ENCODE results near the gene ETV3L. TPM values are rescaled to one million over a fixed set of nuclear protein-coding genes. Genes with fewer than 3 reads are reported as not detected.

The ETV3L gene
- total and polyA plus RNA-seq, 3 donors from 2014 or later, result 0.16 TPM; not detected in 2

- H3K27me3 ChIP-seq, result no peaks in the 10 kb centered on the region
- H3K4me1 ChIP-seq, result peaks cover 4% of the 10 kb centered on the region
- H3K27ac ChIP-seq, result no peak overlapping the region
- intact Hi-C loops (cut with DNase I; ENCODE audit: low total_unique reads), result no loop called here
- no peaks in the 10 kb centered on the region for H3K9me3 ChIP-seq
- WGBS, 2 donors, result 70 to 80% methylated on average over 1 of the region's 1 CpG
- H3K4me3 ChIP-seq, result no peak overlapping the region
- DNase-seq, result no peak
- TF ChIP-seq POLR2A (IDR thresholded peaks at IDR 0.05), result no peak
- TF ChIP-seq CTCF (IDR thresholded peaks at IDR 0.05), result no peak
- no peaks in the 10 kb centered on the region for H3K36me3 ChIP-seq (ENCODE audit: low read depth, missing control alignments)
Observed at GRCh38 chr1:157144509-157144908, 44.9 kb upstream of the ETV3L start.

- DNase-seq, result no peak
- intact Hi-C loops (cut with DNase I; ENCODE audit: low total_unique reads), result no loop called here
- WGBS, 2 donors, result 76 to 80% methylated on average over 3 of the region's 3 CpGs
- TF ChIP-seq CTCF (IDR thresholded peaks at IDR 0.05), result no peak
- no peak for TF ChIP-seq POLR2A (IDR thresholded peaks at IDR 0.05)
- no peaks in the 10 kb centered on the region for H3K9me3 ChIP-seq
- no peak overlapping the region for H3K4me3 ChIP-seq
- no peak overlapping the region for H3K27ac ChIP-seq
- peaks cover 8% of the 10 kb centered on the region for H3K4me1 ChIP-seq
- no peaks in the 10 kb centered on the region for H3K36me3 ChIP-seq (ENCODE audit: low read depth, missing control alignments)
- H3K27me3 ChIP-seq, result no peaks in the 10 kb centered on the region
Observed at GRCh38 chr1:157142765-157143423, 43.3 kb upstream of the ETV3L start.

- Histone ChIP-seq H3K36me3 (ENCODE audit: low read depth, missing control alignments) (no peaks in the 10 kb centered on the region), H3K9me3 (no peaks in the 10 kb centered on the region), H3K4me1 (peaks cover 9% of the 10 kb centered on the region), H3K27ac (no peak overlapping the region), H3K27me3 (no peaks in the 10 kb centered on the region), H3K4me3 (no peak overlapping the region)
- 67 to 83% methylated on average over 2 of the region's 2 CpGs for whole genome bisulfite sequencing, 2 donors
- no peak for DNase-seq
- intact Hi-C loops (cut with DNase I; ENCODE audit: low total_unique reads), result no loop called here
- no peak for TF ChIP-seq POLR2A (IDR thresholded peaks at IDR 0.05)
- TF ChIP-seq CTCF (IDR thresholded peaks at IDR 0.05), result no peak
Observed at GRCh38 chr1:157142201-157142600, 42.6 kb upstream of the ETV3L start.

GRCh38 chr1:157141212-157141855 lies 41.7 kb upstream of the ETV3L start:
- H3K9me3 ChIP-seq, result no peaks in the 10 kb centered on the region
- no peaks in the 10 kb centered on the region for H3K27me3 ChIP-seq
- no peak overlapping the region for H3K27ac ChIP-seq
- TF ChIP-seq CTCF (IDR thresholded peaks at IDR 0.05) (no peak), POLR2A (IDR thresholded peaks at IDR 0.05) (no peak)
- no peak for DNase-seq
- H3K36me3 ChIP-seq (ENCODE audit: low read depth, missing control alignments), result no peaks in the 10 kb centered on the region
- H3K4me3 ChIP-seq, result no peak overlapping the region
- peaks cover 14% of the 10 kb centered on the region for H3K4me1 ChIP-seq
- intact Hi-C loops (cut with DNase I; ENCODE audit: low total_unique reads), result no loop called here
- 76 to 81% methylated on average over 4 of the region's 4 CpGs for WGBS, 2 donors

All from testis (tissue), 3 donors.